ENCODE data around the gene HOXC10. TPM values are rescaled to one million over a fixed set of nuclear protein-coding genes. Genes with fewer than 3 reads are reported as not detected.

Gene HOXC10
- total and polyA plus RNA-seq, 2 of the 8 experiments (the other 6 are each of a cell fraction or from before 2014, with no cell fraction given): not detected

- peak; percentile 98 for TF ChIP-seq SUZ12 (IDR thresholded peaks at IDR 0.05; ENCODE audit: low read length)
- 0 out of 2 replicates have a peak, but pooled peaks have one; percentile 16 for TF ChIP-seq MAX (IDR thresholded peaks at IDR 0.05)
- no peak for TF ChIP-seq TCF12 (IDR thresholded peaks at IDR 0.05; ENCODE audit: low read depth, low read length)
These were observed 29.7 kb upstream of the HOXC10 start (continued) for GRCh38 chr12:53955036-53955775.
